Measurements from ENCODE around the gene DTNBP1.

- no peak for TF ChIP-seq CTCF (IDR thresholded peaks at IDR 0.05)
- TF ChIP-seq POLR2A (IDR thresholded peaks at IDR 0.05): no peak
Measured at GRCh38 chr6:15520626-15521203, 142.1 kb downstream of the DTNBP1 start.

Data from testis (tissue), 2 donors.